ENCODE measurements around the gene CLDN15.

CLDN15 gene

GRCh38 chr7:101195884-101196283, 41.7 kb downstream of the CLDN15 start:
- DNase-seq = no peak

- DNase-seq = no peak
Measured at GRCh38 chr7:101189109-101189508, 48.5 kb downstream of the CLDN15 start.

- no peak for DNase-seq
Measured at GRCh38 chr7:101186844-101187428, 50.7 kb downstream of the CLDN15 start.

- DNase-seq = no peak
Measured at GRCh38 chr7:101186194-101186593, 51.4 kb downstream of the CLDN15 start.

GRCh38 chr7:101185258-101185839, 52.3 kb downstream of the CLDN15 start:
- DNase-seq = no peak
